Testis (tissue), 3 donors: ENCODE results near the gene TEKT5. TPM values are rescaled to one million over a fixed set of nuclear protein-coding genes. Genes with fewer than 3 reads are reported as not detected.

Experiments used
- DNase-seq: peaks from one replicate; pipeline ENCODE4 v3.0.0-alpha.2; 2019
- H3K27ac ChIP-seq, 2 donors: fragments of 200-600 bp; sonication (generic); one replicate each; pipeline ENCODE4 v1.5.1; 2019
- H3K27me3 ChIP-seq: fragments of 200-600 bp; sonication (generic); one replicate; pipeline ENCODE4 v1.5.1; 2019
- H3K36me3 ChIP-seq: fragments of 200-600 bp; sonication (generic); one replicate; pipeline ENCODE4 v1.5.1; 2017; ENCODE audit warnings: low read depth; ENCODE audit errors: missing control alignments
- H3K4me1 ChIP-seq: fragments of 200-600 bp; sonication (generic); one replicate; pipeline ENCODE4 v1.5.1; 2019
- H3K4me3 ChIP-seq, 2 donors: fragments of 200-600 bp; sonication (generic); one replicate each; pipeline ENCODE4 v1.5.1; 2017 to 2019
- H3K9me3 ChIP-seq: fragments of 200-600 bp; sonication (generic); one replicate; pipeline ENCODE4 v1.5.1; 2017
- CTCF ChIP-seq, 3 experiments: fragments of 450-650 bp in 2 of 3; fragments of 200-600 bp in 1 of 3; sonication (generic) in 1 of 3; IDR thresholded peaks; one replicate each; pipeline ENCODE4 v1.5.1; 2016 to 2019; ENCODE audit warnings: antibody characterized with exemption in 3 of 3, mild to moderate bottlenecking in 2 of 3, moderate library complexity in 1 of 3
- POLR2A ChIP-seq: fragments of 450-650 bp; IDR thresholded peaks from one replicate; pipeline ENCODE4 v1.6.1; 2017; ENCODE audit warnings: antibody characterized with exemption, mild to moderate bottlenecking, moderate library complexity
- WGBS, 2 donors: methylation state at CpG; one replicate each; pipeline ENCODE4 v1.1.5; 2018; 5-methylcytosine and 5-hydroxymethylcytosine counted together
- intact Hi-C: fragments of 100-400 bp; cut with DNase I; formaldehyde crosslinking; loops from one replicate; pipeline ENCODE4 v1.15.1; 2023; ENCODE audit warnings: low total_unique reads
- polyA plus RNA-seq: library from polyadenylated mRNA; stranded (reverse); fragments of 350-450 nt; fragmentation: Illumina TruSeq; extraction: RNeasy Lipid Tissue Mini Kit (QIAGEN cat#74804); gene quantifications from one replicate; pipeline ENCODE4 v1.2.3, GENCODE V29; 2014; ENCODE audit warnings: low read depth, low replicate concordance; ENCODE audit not compliant: insufficient read depth
- total RNA-seq, 2 donors: library from RNA; depleted of rRNA; stranded (reverse); fragments of >200 nt; gene quantifications; one replicate each; pipeline ENCODE4 v1.2.3, GENCODE V29; 2016

Gene TEKT5
- total and polyA plus RNA-seq, 3 donors from 2014 or later, result 20.7 to 69.1 (median 35.6) TPM

- TF ChIP-seq CTCF (IDR thresholded peaks at IDR 0.05) (no peak), POLR2A (no peak)
- Histone ChIP-seq H3K9me3 (no peaks in the 10 kb centered on the region), H3K27me3 (no peaks in the 10 kb centered on the region), H3K4me3 (no peak overlapping the region), H3K27ac (no peak overlapping the region), H3K36me3 (no peaks in the 10 kb centered on the region), H3K4me1 (no peaks in the 10 kb centered on the region)
- WGBS, 2 donors, result 43 to 50% methylated on average over 1 of the region's 1 CpG
- intact Hi-C loops, result no loop called here
- no peak for DNase-seq
Observed at GRCh38 chr16:10663146-10663545, 31.6 kb downstream of the TEKT5 start.

- TF ChIP-seq POLR2A, result no peak
- TF ChIP-seq CTCF (IDR thresholded peaks at IDR 0.05), result no peak
- H3K27me3 ChIP-seq, result no peaks in the 10 kb centered on the region
- H3K4me1 ChIP-seq, result no peaks in the 10 kb centered on the region
- no peaks in the 10 kb centered on the region for H3K9me3 ChIP-seq
- no peak overlapping the region for H3K4me3 ChIP-seq
- 91% methylated on average over 5 of the region's 5 CpGs for WGBS, 2 donors
- H3K36me3 ChIP-seq, result no peaks in the 10 kb centered on the region
- no peak overlapping the region for H3K27ac ChIP-seq
- no peak for DNase-seq
- intact Hi-C loops, result no loop called here
Observed at GRCh38 chr16:10662212-10662611, 32.5 kb downstream of the TEKT5 start.

GRCh38 chr16:10661737-10662136 is 33.0 kb downstream of the TEKT5 start:
- Histone ChIP-seq H3K36me3 (no peaks in the 10 kb centered on the region), H3K9me3 (no peaks in the 10 kb centered on the region), H3K4me3 (no peak overlapping the region), H3K27ac (no peak overlapping the region), H3K27me3 (no peaks in the 10 kb centered on the region), H3K4me1 (no peaks in the 10 kb centered on the region)
- WGBS, 2 donors, result 47 to 100% methylated on average over 1 of the region's 1 CpG
- DNase-seq, result no peak
- no peak for TF ChIP-seq CTCF (IDR thresholded peaks at IDR 0.05)
- no peak for TF ChIP-seq POLR2A
- intact Hi-C loops, result no loop called here

GRCh38 chr16:10660950-10661635 is 33.6 kb downstream of the TEKT5 start:
- no peak overlapping the region for H3K27ac ChIP-seq
- WGBS, 2 donors, result 84 to 88% methylated on average over 8 of the region's 8 CpGs
- H3K4me3 ChIP-seq, result no peak overlapping the region
- no peaks in the 10 kb centered on the region for H3K9me3 ChIP-seq
- no peak for DNase-seq
- no peaks in the 10 kb centered on the region for H3K36me3 ChIP-seq
- no peaks in the 10 kb centered on the region for H3K4me1 ChIP-seq
- intact Hi-C loops, result no loop called here
- no peaks in the 10 kb centered on the region for H3K27me3 ChIP-seq
- TF ChIP-seq CTCF (IDR thresholded peaks at IDR 0.05) (no peak), POLR2A (no peak)

GRCh38 chr16:10658943-10659342 is 35.8 kb downstream of the TEKT5 start:
- no peak overlapping the region for H3K27ac ChIP-seq
- DNase-seq, result no peak
- no peak overlapping the region for H3K4me3 ChIP-seq
- no peaks in the 10 kb centered on the region for H3K36me3 ChIP-seq
- no peaks in the 10 kb centered on the region for H3K9me3 ChIP-seq
- no peaks in the 10 kb centered on the region for H3K4me1 ChIP-seq
- intact Hi-C loops, result no loop called here
- TF ChIP-seq POLR2A, result no peak
- TF ChIP-seq CTCF (IDR thresholded peaks at IDR 0.05), result no peak
- no peaks in the 10 kb centered on the region for H3K27me3 ChIP-seq
- 94 to 95% methylated on average over 6 of the region's 6 CpGs for WGBS, 2 donors
